ENCODE results near the gene GOLGA6L24. TPM values are rescaled to one million over a fixed set of nuclear protein-coding genes. Genes with fewer than 3 reads are reported as not detected.
"Not testable (repeated sequence)": the region's sequence is repeated elsewhere in the genome, so short reads cannot be mapped to it uniquely, and the experiment has no call there.

Gene GOLGA6L24
- not detected in 2 replicates for total RNA-seq

GRCh38 chr15:28357984-28358383, at the start of gene GOLGA6L24:
Gene GOLGA6L24 (minus strand): TSS chr15:28358084. CDS start chr15:28358023, 61 bp downstream.
- intact Hi-C loops (cut with micrococcal nuclease): not testable (repeated sequence)

DNA sequence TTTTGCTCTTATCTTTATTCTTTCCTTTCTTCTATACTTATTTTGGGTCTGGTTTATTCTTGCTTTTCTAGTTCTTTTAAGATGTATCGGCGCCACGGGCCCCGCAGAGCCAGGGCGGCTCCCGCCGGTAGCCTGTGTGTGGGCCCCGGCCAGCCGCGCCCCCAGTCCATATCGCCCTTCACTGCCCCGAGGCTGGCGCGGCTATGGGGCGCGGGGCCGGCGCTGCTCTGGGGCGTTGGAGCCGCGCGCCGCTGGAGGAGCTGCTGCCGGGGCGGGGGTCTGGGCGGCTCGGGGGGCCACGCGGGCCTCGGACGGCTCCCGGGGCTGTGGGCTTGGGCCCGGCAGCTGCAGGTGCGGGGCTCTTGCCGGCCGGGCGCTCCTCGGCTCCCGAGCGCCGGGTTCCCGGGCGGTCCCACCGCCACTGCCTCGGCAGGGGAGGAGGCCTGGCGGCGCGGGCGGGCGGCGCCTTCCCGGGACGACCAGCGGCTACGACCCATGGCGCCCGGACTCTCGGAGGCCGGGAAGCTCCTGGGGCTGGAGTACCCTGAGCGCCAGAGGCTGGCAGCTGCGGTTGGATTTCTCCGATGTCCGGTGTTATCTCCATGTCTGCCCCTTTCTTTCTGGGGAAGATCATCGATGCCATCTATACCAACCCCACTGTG, 45.0 kb upstream of the GOLGA6L24 start:
- intact Hi-C loops (cut with micrococcal nuclease): not testable (repeated sequence)

DNA sequence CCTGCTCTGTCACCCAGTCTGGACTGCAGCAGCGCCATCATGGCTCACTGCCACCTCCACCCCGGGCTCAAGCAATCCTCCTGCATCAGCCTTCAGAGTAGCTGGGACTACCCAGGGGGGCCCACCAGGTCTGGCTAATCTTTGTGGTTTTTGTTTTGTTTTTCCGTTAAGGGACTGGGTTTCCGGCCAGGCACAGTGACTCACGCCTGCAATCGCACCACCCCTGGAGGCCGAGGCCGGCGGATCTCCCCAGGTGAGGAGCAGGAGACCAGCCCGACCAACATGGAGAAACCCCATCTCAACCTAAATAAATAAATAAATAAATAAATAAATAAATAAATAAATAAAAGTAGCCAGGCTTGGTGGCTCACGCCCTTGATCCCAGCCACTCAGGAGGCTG, 38.1 kb upstream of the GOLGA6L24 start:
- intact Hi-C loops (cut with micrococcal nuclease): not testable (repeated sequence)

GRCh38 chr15:28380053-28380452, 22.2 kb upstream of the GOLGA6L24 start:
- intact Hi-C loops (cut with micrococcal nuclease): not testable (repeated sequence)

DNA sequence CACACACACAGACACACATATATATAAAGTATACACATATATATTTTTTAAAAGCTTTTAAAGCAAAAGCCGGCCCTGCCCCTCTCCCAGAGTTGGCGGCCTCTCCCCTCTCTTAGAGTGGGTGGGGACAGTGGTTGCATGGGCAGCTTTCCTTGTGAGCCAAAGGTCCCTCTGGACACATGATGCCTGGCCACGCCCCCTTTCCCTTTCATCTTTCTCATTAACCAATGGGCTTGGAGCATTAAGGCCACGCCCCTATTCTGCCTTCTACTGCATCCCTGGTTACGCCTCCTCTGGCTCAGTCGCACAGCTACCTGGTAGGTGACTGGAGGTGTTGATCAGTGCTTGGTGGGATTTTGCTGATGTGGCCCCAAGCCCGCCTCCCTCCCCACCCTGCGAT, 20.5 kb upstream of the GOLGA6L24 start, which contains the start of gene GOLGA8F:
Gene GOLGA8F (plus strand): TSS at position 301 of the 400 bp plus-strand sequence. CDS start 98 bp downstream, at position 399.
- intact Hi-C loops (cut with micrococcal nuclease): not testable (repeated sequence)

DNA sequence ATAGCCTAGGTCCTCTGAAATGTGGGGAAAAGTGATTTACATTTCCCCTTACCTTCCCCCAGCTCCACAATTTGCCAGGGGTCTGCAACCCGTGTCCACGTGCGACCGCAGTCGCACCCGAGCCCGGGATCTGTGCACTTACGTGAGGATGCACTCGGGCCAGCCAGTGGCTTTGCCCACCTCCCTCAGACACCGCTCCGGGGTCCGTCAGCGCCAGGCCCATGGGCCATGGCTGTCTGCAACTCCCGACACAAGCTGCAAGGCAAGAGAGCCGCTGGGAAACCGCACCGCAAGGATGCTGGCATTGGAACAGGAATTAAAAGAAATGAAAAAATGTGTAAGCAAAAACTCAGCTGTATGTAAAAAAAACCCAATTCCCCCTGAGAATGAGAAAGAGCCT, 7.6 kb upstream of the GOLGA6L24 start:
- intact Hi-C loops (cut with micrococcal nuclease): not testable (repeated sequence)

DNA sequence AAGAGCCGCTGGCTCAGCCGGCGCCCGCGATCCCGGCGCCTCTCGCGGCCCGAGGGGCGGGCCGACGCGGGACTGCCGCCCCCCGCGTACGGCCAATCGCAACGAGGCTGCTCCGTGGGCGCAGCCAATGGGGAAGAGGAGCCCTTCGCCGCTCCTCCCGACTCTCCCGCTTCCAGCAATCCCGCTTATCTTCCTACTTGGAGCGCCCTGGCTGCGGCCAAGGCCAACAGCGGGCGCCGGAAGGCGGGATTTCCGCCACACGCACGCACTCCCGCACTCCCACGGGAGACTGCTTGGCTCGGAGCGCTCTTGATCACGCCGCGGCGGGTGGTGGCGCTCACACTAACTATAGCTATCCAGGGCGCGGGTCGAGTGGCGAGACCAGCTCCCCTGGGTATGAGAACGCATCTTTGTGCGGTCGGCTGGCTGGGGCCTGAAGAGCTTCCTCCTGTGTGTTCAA, 35.7 kb downstream of the GOLGA6L24 start, which contains the start of gene HERC2:
Gene HERC2 (minus strand): TSS at position 51 of the 460 bp plus-strand sequence. CDS start 746 bp downstream, outside the sequence.
- intact Hi-C loops (cut with micrococcal nuclease): not testable (repeated sequence)

DNA sequence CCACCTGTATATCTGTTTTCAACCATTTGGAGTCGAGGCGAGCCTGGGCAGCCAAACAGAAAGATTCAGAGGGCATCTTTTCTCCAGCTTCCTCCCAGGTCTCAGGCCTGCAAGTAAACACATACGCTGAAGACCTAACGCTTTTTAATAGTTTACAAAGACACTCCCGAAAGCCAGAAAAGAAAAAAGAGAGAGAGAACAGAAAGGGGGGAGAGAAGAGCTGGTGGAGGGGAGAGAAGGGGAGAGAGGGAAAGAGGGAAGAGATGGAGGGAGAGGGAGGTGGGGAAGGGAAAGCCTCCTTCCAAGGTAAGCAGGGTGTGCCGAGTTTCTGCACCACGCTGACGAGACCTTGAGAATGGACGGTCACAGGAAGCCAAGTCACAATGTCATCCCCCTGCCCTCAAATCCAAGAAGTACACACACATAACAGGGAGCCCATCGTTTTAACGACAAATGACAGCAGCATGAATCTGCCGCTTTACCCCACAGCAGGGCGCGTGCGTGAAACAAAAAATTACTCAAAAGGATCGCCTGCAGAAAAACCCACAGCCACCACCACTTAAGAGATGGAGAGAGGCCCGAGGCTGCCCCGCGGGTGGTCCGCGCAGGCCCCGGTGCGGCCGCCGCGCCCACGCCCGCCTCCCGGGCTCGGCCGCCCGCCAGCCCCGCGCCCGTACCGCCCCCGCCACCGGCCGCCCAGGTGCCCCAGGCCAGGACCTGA, 36.4 kb downstream of the GOLGA6L24 start:
- intact Hi-C loops (cut with micrococcal nuclease): not testable (repeated sequence)

GRCh38 chr15:28319725-28320124, 38.2 kb downstream of the GOLGA6L24 start:
- intact Hi-C loops (cut with micrococcal nuclease): not testable (repeated sequence)

DNA sequence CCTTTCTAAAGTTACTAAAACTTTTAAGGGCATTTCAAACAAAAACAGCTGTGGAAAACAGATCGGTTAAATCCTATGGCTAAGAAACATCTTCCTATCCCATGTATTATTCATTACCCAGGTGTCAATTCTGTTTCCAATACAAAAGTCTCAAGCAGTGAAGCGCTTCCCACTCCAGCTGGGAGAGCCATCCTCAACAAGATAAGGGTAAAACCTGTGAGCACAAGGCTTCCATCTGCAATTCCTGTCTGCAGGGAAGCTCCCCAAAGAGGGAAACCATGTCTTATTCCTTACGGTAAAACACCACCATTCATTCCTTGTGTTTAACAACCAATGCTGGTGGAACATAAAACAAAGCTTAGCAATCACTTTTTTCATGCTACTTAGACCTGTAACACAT, 39.1 kb downstream of the GOLGA6L24 start:
- intact Hi-C loops (cut with micrococcal nuclease): not testable (repeated sequence)

DNA sequence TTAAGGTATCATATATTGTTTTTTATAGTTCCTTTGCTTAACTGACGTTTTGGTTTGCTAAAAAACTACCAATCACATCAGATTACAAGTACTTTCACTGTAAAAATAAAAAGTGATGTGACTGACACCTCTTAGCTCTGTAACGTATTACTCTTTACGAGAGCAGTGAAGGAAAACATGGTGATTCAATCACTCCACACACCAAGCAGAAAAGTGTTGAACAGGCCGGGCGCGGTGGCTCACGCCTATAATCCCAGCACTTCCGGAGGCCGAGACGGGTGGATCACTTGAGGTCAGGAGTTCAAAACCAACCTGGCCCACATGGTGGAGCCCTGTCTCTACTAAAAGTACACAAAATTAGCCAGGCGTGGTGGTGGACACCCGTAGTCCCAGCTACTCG, 39.8 kb downstream of the GOLGA6L24 start:
- intact Hi-C loops (cut with micrococcal nuclease): not testable (repeated sequence)

GRCh38 chr15:28316958-28317357, 40.9 kb downstream of the GOLGA6L24 start:
- intact Hi-C loops (cut with micrococcal nuclease): not testable (repeated sequence)

GRCh38 chr15:28310454-28310853, 47.4 kb downstream of the GOLGA6L24 start:
- intact Hi-C loops (cut with micrococcal nuclease): not testable (repeated sequence)

- intact Hi-C loops (cut with micrococcal nuclease): not testable (repeated sequence)
These were observed 49.2 kb downstream of the GOLGA6L24 start for GRCh38 chr15:28308718-28309117.

Other genes starting within 250 kb of the GOLGA6L24 start
- gene HERC2, start 35.9 kb downstream of the GOLGA6L24 start, total RNA-seq: 42.2 and 45.9 TPM in 2 replicates
- not detected in 2 replicates for gene GOLGA8F, start 20.6 kb upstream of the GOLGA6L24 start, total RNA-seq
- gene GOLGA8G, start 174.9 kb upstream of the GOLGA6L24 start, total RNA-seq: 0.05 TPM in 1 of 2 replicates, not detected in the other
- not detected in 2 replicates for gene GOLGA6L25, start 195.5 kb upstream of the GOLGA6L24 start, total RNA-seq